A172 (cell line): ENCODE data around the gene NEGR1. TPM values are rescaled to one million over a fixed set of nuclear protein-coding genes. Genes with fewer than 3 reads are reported as not detected.

Experiments used
- DNase-seq: peaks from one replicate; pipeline ENCODE4 v3.0.0-alpha.2; 2015; ENCODE audit warnings: low spot score
- total RNA-seq: library from RNA; depleted of rRNA; stranded (reverse); fragments of >200 nt; shearing (Covaris generic); gene quantifications from 2 replicates; pipeline ENCODE4 v1.2.3, GENCODE V29; 2014

The NEGR1 gene
- total RNA-seq, 1 experiment from 2014 or later: 0.03 TPM

- DNase-seq: no peak
These were observed 164.7 kb downstream of the NEGR1 start for GRCh38 chr1:72117621-72118020.

- DNase-seq: no peak
These were observed 167.0 kb downstream of the NEGR1 start for GRCh38 chr1:72115290-72115689.

GRCh38 chr1:72111662-72112061 is 170.7 kb downstream of the NEGR1 start:
- no peak for DNase-seq

GRCh38 chr1:72109916-72110315 is 172.4 kb downstream of the NEGR1 start:
- no peak for DNase-seq

- no peak for DNase-seq
These were observed 177.1 kb downstream of the NEGR1 start for GRCh38 chr1:72105201-72105600.

GRCh38 chr1:72101840-72102632 is 180.3 kb downstream of the NEGR1 start:
- DNase-seq: no peak

GRCh38 chr1:72100771-72101170 is 181.6 kb downstream of the NEGR1 start:
- DNase-seq: no peak

GRCh38 chr1:72097851-72098570 is 184.3 kb downstream of the NEGR1 start:
- no peak for DNase-seq

- no peak for DNase-seq
These were observed 188.1 kb downstream of the NEGR1 start for GRCh38 chr1:72094209-72094608.

GRCh38 chr1:72086394-72086793 is 195.9 kb downstream of the NEGR1 start:
- no peak for DNase-seq

- DNase-seq: no peak
These were observed 206.9 kb downstream of the NEGR1 start for GRCh38 chr1:72075425-72075824.

GRCh38 chr1:72066431-72066830 is 215.9 kb downstream of the NEGR1 start:
- no peak for DNase-seq

GRCh38 chr1:72064196-72065075 is 217.9 kb downstream of the NEGR1 start:
- no peak for DNase-seq

- peak; percentile 2 for DNase-seq
These were observed 218.8 kb downstream of the NEGR1 start for GRCh38 chr1:72063364-72064044.

- DNase-seq: no peak
These were observed 219.8 kb downstream of the NEGR1 start for GRCh38 chr1:72062584-72062983.

GRCh38 chr1:72060466-72061245 is 221.7 kb downstream of the NEGR1 start:
- no peak for DNase-seq

GRCh38 chr1:72056516-72056915 is 225.8 kb downstream of the NEGR1 start:
- no peak for DNase-seq

- peak; percentile 4 for DNase-seq
These were observed 230.8 kb downstream of the NEGR1 start for GRCh38 chr1:72051538-72051937.

GRCh38 chr1:72050551-72050950 is 231.8 kb downstream of the NEGR1 start:
- no peak for DNase-seq

- peak; percentile 21 for DNase-seq
These were observed 244.5 kb downstream of the NEGR1 start for GRCh38 chr1:72037745-72038343.
